Lung (tissue), 12 donors: ENCODE data around the gene SPAST. TPM values are rescaled to one million over a fixed set of nuclear protein-coding genes. Genes with fewer than 3 reads are reported as not detected.

Experiments used
- ATAC-seq: fragments of 200-7000 bp; cut with Tn5 transposase; one replicate; pipeline ENCODE4 v1.9.1; 2020; ENCODE audit warnings: moderate number of reproducible peaks; ENCODE audit not compliant: insufficient read depth, low FRiP score
- DNase-seq, 3 donors: peaks; one replicate each; pipeline ENCODE4 v3.0.0-alpha.2; 2013 to 2017
- H3K27ac ChIP-seq, 2 donors: one replicate each; pipeline ENCODE4 v1.5.1; 2013; ENCODE audit warnings: mild to moderate bottlenecking in 2 of 2, moderate library complexity in 2 of 2, control low read depth in 1 of 2, inconsistent platforms in 1 of 2, low read depth in 1 of 2, low read length in 1 of 2
- H3K27me3 ChIP-seq, 3 donors: one replicate each; pipeline ENCODE4 v1.5.1; 2013; ENCODE audit warnings: low read length in 2 of 3; ENCODE audit not compliant: control insufficient read depth in 3 of 3, insufficient read depth in 3 of 3
- H3K36me3 ChIP-seq, 4 donors: one replicate each; pipeline ENCODE4 v1.5.1; 2013; ENCODE audit warnings: low read length in 4 of 4, mild to moderate bottlenecking in 1 of 4, moderate library complexity in 1 of 4; ENCODE audit not compliant: control insufficient read depth in 4 of 4, insufficient read depth in 4 of 4
- H3K4me1 ChIP-seq, 5 donors: one replicate each; pipeline ENCODE4 v1.5.1; 2013; ENCODE audit warnings: low read length in 5 of 5, mild to moderate bottlenecking in 2 of 5, moderate library complexity in 1 of 5; ENCODE audit not compliant: control insufficient read depth in 5 of 5, insufficient read depth in 5 of 5
- H3K4me3 ChIP-seq: one replicate; pipeline ENCODE4 v1.5.1; 2013; ENCODE audit warnings: mild to moderate bottlenecking, control low read depth, moderate library complexity
- H3K9ac ChIP-seq, 2 donors: one replicate each; pipeline ENCODE4 v1.5.1; 2013; ENCODE audit warnings: low read length in 2 of 2, control low read depth in 1 of 2; ENCODE audit not compliant: insufficient read depth in 1 of 2
- H3K9me3 ChIP-seq, 4 donors: one replicate each; pipeline ENCODE4 v1.5.1; 2013; ENCODE audit warnings: low read length in 3 of 4, mild to moderate bottlenecking in 1 of 4, moderate library complexity in 1 of 4; ENCODE audit not compliant: control insufficient read depth in 4 of 4, insufficient read depth in 3 of 4
- CTCF ChIP-seq: IDR thresholded peaks from 2 replicates; pipeline ENCODE4 v1.5.1; 2012; ENCODE audit warnings: mild to moderate bottlenecking; ENCODE audit errors: control extremely low read depth, extremely low read depth
- WGBS, 2 donors: extraction: QIAGEN DNeasy Blood & Tissue Kit; methylation state at CpG; one replicate each; pipeline ENCODE4 v1.1.7; 2013; 5-methylcytosine and 5-hydroxymethylcytosine counted together
- polyA plus RNA-seq, 2 donors: library from polyadenylated mRNA; stranded (reverse); fragments of 200-250 nt; gene quantifications; one replicate each; pipeline ENCODE4 v1.2.1, GENCODE V29; 2013
- total RNA-seq, 2 donors: library from RNA; depleted of rRNA in 1 of 2; stranded (reverse); fragments of >200 nt in 1 of 2; gene quantifications; one replicate each; pipeline ENCODE4 v1.2.1, GENCODE V29; 2014 to 2021
- donor health status: control.
- donor health status: control.
- donor health status: Bipolar disorder and iron deficiency.
- donor health status: healthy.
- donor health status: DM: yes; HTN: yes; CAD: no.

The SPAST gene
- total and polyA plus RNA-seq, 4 donors: 4.1 to 30.5 (median 9.6) TPM

GRCh38 chr2:32074134-32074506 lies 10.8 kb downstream of the SPAST start:
- TF ChIP-seq CTCF: no peak
- 84 to 91% methylated on average over 2 of the region's 2 CpGs for WGBS, 2 donors
- H3K9me3 ChIP-seq: no peaks in the 10 kb centered on the region
- no peak overlapping the region for H3K4me3 ChIP-seq
- ATAC-seq (no peak), DNase-seq (no peak)
- no peak overlapping the region for H3K9ac ChIP-seq
- H3K27ac ChIP-seq: no peak overlapping the region
- peaks cover 0 to 2% (median 0%) of the 10 kb centered on the region in 5 donors for H3K4me1 ChIP-seq
- H3K36me3 ChIP-seq: peaks cover 0 to 2% (median 0%) of the 10 kb centered on the region in 4 donors
- H3K27me3 ChIP-seq: no peaks in the 10 kb centered on the region

DNA sequence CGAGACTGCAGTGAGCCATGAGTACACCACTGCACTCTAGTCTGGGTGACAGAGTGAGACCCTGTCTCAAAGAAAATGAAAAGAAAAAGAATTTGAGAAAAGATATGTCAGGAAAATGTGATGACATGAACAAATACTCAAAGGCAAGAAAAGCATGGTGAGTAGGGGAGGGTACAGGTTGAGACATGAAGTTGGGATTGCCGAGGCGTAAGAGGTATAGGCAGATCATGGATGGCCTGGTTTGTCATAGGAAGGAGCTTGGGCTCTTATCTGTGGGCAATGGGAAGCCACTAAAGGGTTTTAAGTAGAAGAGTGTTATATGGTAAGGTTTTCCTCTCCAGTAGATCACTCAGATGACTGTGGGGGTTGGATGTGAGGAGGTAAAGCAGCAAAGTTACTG lies 32.3 kb downstream of the SPAST start:
- Histone ChIP-seq H3K36me3 (peaks cover 0 to 6% (median 1%) of the 10 kb centered on the region in 4 donors), H3K27ac (no peak overlapping the region), H3K9me3 (no peaks in the 10 kb centered on the region), H3K4me1 (no peaks in the 10 kb centered on the region), H3K9ac (no peak overlapping the region), H3K27me3 (no peaks in the 10 kb centered on the region), H3K4me3 (no peak overlapping the region)
- ATAC-seq (no peak), DNase-seq (no peak)
- WGBS, 2 donors: 92 to 94% methylated on average over 3 of the region's 3 CpGs
- no peak for TF ChIP-seq CTCF

- no peak for TF ChIP-seq CTCF
- 95 to 97% methylated on average over 2 of the region's 2 CpGs for WGBS, 2 donors
- no peak overlapping the region for H3K27ac ChIP-seq
- H3K4me3 ChIP-seq: no peak overlapping the region
- H3K9me3 ChIP-seq: peaks cover 0 to 8% (median 3%) of the 10 kb centered on the region in 4 donors
- H3K27me3 ChIP-seq: no peaks in the 10 kb centered on the region
- H3K36me3 ChIP-seq: peaks cover 8 to 16% (median 11%) of the 10 kb centered on the region in 4 donors
- H3K9ac ChIP-seq: no peak overlapping the region
- DNase-seq (no peak), ATAC-seq (no peak)
- H3K4me1 ChIP-seq: no peaks in the 10 kb centered on the region
Measured at GRCh38 chr2:32108111-32108510, 44.8 kb downstream of the SPAST start.

- H3K4me1 ChIP-seq: no peaks in the 10 kb centered on the region
- TF ChIP-seq CTCF: no peak
- H3K27me3 ChIP-seq: no peaks in the 10 kb centered on the region
- no peak for ATAC-seq
- H3K27ac ChIP-seq: no peak overlapping the region
- H3K4me3 ChIP-seq: no peak overlapping the region
- no peak for DNase-seq
- peaks cover 0 to 8% (median 6%) of the 10 kb centered on the region in 4 donors for H3K36me3 ChIP-seq
- no peaks in the 10 kb centered on the region for H3K9me3 ChIP-seq
- H3K9ac ChIP-seq: no peak overlapping the region
- WGBS, 2 donors: 92 to 95% methylated on average over 3 of the region's 3 CpGs
Measured at GRCh38 chr2:32118055-32118454, 54.7 kb downstream of the SPAST start.
